GM23338 (cell line): ENCODE data around the gene WNT4. TPM values are rescaled to one million over a fixed set of nuclear protein-coding genes. Genes with fewer than 3 reads are reported as not detected.

Source experiments
- ATAC-seq: fragments of 200-7000 bp; cut with Tn5 transposase; 3 replicates; pipeline ENCODE4 v1.9.1; 2020
- DNase-seq: peaks from one replicate; pipeline ENCODE4 v3.0.0-alpha.2; 2015; ENCODE audit warnings: low spot score
- H2AFZ ChIP-seq: fragments of 200-600 bp; sonication (generic); 2 replicates; pipeline ENCODE4 v1.8.0; 2016; ENCODE audit warnings: antibody characterized with exemption, mild to moderate bottlenecking, moderate library complexity
- H3F3A ChIP-seq: fragments of 200-600 bp; sonication (generic); replicated peaks from 2 replicates; pipeline ENCODE4 v1.8.0; 2017; ENCODE audit warnings: antibody characterized with exemption, mixed run types, low read depth
- H3K27ac ChIP-seq: fragments of 200-600 bp; sonication (generic); 2 replicates; pipeline ENCODE4 v1.6.1; 2016; ENCODE audit warnings: low read depth
- H3K27me3 ChIP-seq: fragments of 200-600 bp; sonication (generic); 2 replicates; pipeline ENCODE4 v1.8.0; 2016; ENCODE audit warnings: mild to moderate bottlenecking, mixed run types, moderate library complexity; ENCODE audit not compliant: insufficient read depth
- H3K36me3 ChIP-seq: fragments of 200-600 bp; sonication (generic); 2 replicates; pipeline ENCODE4 v1.8.0; 2016; ENCODE audit warnings: mild to moderate bottlenecking; ENCODE audit not compliant: insufficient read depth
- H3K4me1 ChIP-seq: fragments of 200-600 bp; sonication (generic); 2 replicates; pipeline ENCODE4 v1.8.0; 2016; ENCODE audit warnings: mild to moderate bottlenecking, moderate library complexity; ENCODE audit not compliant: insufficient read depth
- H3K4me2 ChIP-seq: fragments of 200-600 bp; sonication (generic); 2 replicates; pipeline ENCODE4 v1.7.1; 2017; ENCODE audit warnings: mixed run types
- H3K4me3 ChIP-seq: fragments of 200-600 bp; sonication (generic); 2 replicates; pipeline ENCODE4 v1.6.1; 2016; ENCODE audit warnings: mixed run types
- H3K79me2 ChIP-seq: fragments of 200-600 bp; sonication (generic); replicated peaks from 2 replicates; pipeline ENCODE4 v1.8.0; 2017; ENCODE audit warnings: mild to moderate bottlenecking; ENCODE audit not compliant: insufficient read depth
- H3K9me2 ChIP-seq: fragments of 200-600 bp; sonication (generic); 2 replicates; pipeline ENCODE4 v1.8.0; 2017; ENCODE audit not compliant: insufficient read depth
- H4K20me1 ChIP-seq: fragments of 200-600 bp; sonication (generic); replicated peaks from 2 replicates; pipeline ENCODE4 v1.8.0; 2017; ENCODE audit warnings: mild to moderate bottlenecking; ENCODE audit not compliant: insufficient read depth
- H3K27ac Mint-ChIP-seq: 2 replicates; pipeline ENCODE4 v1.8.0; 2020; ENCODE audit warnings: inconsistent platforms, mild to moderate bottlenecking, moderate library complexity, mixed read lengths
- H3K27me3 Mint-ChIP-seq: 3 replicates; pipeline ENCODE4 v1.8.0; 2022; ENCODE audit warnings: low read depth, mild to moderate bottlenecking, moderate library complexity, mixed read lengths, inconsistent platforms; ENCODE audit not compliant: insufficient read depth, poor library complexity
- H3K36me3 Mint-ChIP-seq: 3 replicates; pipeline ENCODE4 v1.8.0; 2021; ENCODE audit warnings: low read depth, mild to moderate bottlenecking, inconsistent platforms, moderate library complexity, mixed read lengths
- H3K4me1 Mint-ChIP-seq: 3 replicates; pipeline ENCODE4 v1.8.0; 2020; ENCODE audit warnings: mild to moderate bottlenecking, inconsistent platforms, mixed read lengths
- H3K4me3 Mint-ChIP-seq: 3 replicates; pipeline ENCODE4 v1.8.0; 2021; ENCODE audit warnings: moderate library complexity, mild to moderate bottlenecking, inconsistent platforms, mixed read lengths
- H3K9me3 Mint-ChIP-seq: 3 replicates; pipeline ENCODE4 v1.8.0; 2020; ENCODE audit warnings: moderate library complexity, mild to moderate bottlenecking, inconsistent platforms, mixed read lengths
- CREB1 ChIP-seq: fragments of 250-450 bp; sonication (Bioruptor Pico); IDR thresholded peaks from 2 replicates; pipeline ENCODE4 v1.5.0; 2020; ENCODE audit warnings: low read depth, mild to moderate bottlenecking, moderate library complexity
- EZH2 ChIP-seq: fragments of 200-600 bp; sonication (generic); IDR thresholded peaks from one replicate; pipeline ENCODE4 v1.8.0; 2017; ENCODE audit warnings: antibody characterized with exemption, mild to moderate bottlenecking, low read depth; ENCODE audit not compliant: unreplicated experiment
- EZH2phosphoT487 ChIP-seq: fragments of 200-600 bp; sonication (generic); IDR thresholded peaks from one replicate; pipeline ENCODE4 v1.8.1; 2018; ENCODE audit warnings: antibody characterized with exemption; ENCODE audit not compliant: unreplicated experiment
- JUNB ChIP-seq: IDR thresholded peaks from one replicate; pipeline ENCODE4 v1.6.1; 2016; ENCODE audit warnings: antibody characterized with exemption; ENCODE audit not compliant: unreplicated experiment
- NANOG ChIP-seq: IDR thresholded peaks from 2 replicates; pipeline ENCODE4 v1.6.1; 2016; ENCODE audit warnings: antibody characterized with exemption, borderline replicate concordance
- POLR2AphosphoS5 ChIP-seq: IDR thresholded peaks from 2 replicates; pipeline ENCODE4 v1.6.1; 2016; ENCODE audit warnings: antibody characterized with exemption, low read depth
- polyA plus RNA-seq: library from polyadenylated mRNA; unstranded; fragments of >200 nt; fragmentation: Nextera tagmentation; extraction: Ambion mirVana; gene quantifications from 2 replicates; pipeline ENCODE4 v1.2.1, GENCODE V29; 2016
- total RNA-seq: library from RNA; depleted of rRNA; stranded (reverse); fragments of >200 nt; shearing (Covaris generic); gene quantifications from 2 replicates; pipeline ENCODE4 v1.2.3, GENCODE V29; 2014
- TF ChIP-seq, protein P1 (sequence below): IDR thresholded peaks from one replicate; pipeline ENCODE4 v1.6.1; 2018; ENCODE audit warnings: antibody characterized with exemption; ENCODE audit not compliant: unreplicated experiment
- TF ChIP-seq, protein P2 (sequence below): IDR thresholded peaks from 2 replicates; pipeline ENCODE4 v1.6.1; 2016; ENCODE audit warnings: antibody characterized with exemption

Gene WNT4
- total and polyA plus RNA-seq, 2 experiments from 2014 or later: 0.59 to 0.79 TPM

DNA sequence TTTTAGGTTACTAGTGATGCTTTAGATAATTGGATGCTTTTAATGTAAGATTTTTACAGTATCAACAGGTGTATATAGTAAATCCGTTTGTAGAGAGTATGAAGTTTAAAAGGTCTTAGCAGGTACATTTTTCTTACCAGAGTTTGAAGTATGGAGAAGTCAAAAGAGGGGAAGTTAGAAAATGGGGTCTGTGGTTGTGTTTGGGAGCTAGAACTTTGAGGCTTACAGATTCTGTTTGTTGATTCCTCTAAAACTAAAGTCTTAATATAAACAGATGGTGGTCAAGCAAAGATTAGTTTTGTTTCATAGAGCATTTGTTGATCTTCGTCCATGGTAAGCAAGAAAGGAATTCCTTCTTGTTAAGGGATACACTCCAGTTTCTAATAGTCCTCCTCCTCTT lies 54.6 kb downstream of the WNT4 start:
- H3K4me3 ChIP-seq: no peak overlapping the region
- TF ChIP-seq EZH2 (no peak), POLR2AphosphoS5 (no peak), EZH2phosphoT487 (no peak), CREB1 (no peak), NANOG (no peak)
- TF ChIP-seq, protein P1, sequence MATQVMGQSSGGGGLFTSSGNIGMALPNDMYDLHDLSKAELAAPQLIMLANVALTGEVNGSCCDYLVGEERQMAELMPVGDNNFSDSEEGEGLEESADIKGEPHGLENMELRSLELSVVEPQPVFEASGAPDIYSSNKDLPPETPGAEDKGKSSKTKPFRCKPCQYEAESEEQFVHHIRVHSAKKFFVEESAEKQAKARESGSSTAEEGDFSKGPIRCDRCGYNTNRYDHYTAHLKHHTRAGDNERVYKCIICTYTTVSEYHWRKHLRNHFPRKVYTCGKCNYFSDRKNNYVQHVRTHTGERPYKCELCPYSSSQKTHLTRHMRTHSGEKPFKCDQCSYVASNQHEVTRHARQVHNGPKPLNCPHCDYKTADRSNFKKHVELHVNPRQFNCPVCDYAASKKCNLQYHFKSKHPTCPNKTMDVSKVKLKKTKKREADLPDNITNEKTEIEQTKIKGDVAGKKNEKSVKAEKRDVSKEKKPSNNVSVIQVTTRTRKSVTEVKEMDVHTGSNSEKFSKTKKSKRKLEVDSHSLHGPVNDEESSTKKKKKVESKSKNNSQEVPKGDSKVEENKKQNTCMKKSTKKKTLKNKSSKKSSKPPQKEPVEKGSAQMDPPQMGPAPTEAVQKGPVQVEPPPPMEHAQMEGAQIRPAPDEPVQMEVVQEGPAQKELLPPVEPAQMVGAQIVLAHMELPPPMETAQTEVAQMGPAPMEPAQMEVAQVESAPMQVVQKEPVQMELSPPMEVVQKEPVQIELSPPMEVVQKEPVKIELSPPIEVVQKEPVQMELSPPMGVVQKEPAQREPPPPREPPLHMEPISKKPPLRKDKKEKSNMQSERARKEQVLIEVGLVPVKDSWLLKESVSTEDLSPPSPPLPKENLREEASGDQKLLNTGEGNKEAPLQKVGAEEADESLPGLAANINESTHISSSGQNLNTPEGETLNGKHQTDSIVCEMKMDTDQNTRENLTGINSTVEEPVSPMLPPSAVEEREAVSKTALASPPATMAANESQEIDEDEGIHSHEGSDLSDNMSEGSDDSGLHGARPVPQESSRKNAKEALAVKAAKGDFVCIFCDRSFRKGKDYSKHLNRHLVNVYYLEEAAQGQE: no peak
- TF ChIP-seq, protein P2, sequence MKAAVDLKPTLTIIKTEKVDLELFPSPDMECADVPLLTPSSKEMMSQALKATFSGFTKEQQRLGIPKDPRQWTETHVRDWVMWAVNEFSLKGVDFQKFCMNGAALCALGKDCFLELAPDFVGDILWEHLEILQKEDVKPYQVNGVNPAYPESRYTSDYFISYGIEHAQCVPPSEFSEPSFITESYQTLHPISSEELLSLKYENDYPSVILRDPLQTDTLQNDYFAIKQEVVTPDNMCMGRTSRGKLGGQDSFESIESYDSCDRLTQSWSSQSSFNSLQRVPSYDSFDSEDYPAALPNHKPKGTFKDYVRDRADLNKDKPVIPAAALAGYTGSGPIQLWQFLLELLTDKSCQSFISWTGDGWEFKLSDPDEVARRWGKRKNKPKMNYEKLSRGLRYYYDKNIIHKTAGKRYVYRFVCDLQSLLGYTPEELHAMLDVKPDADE: no peak
- no peak overlapping the region for H3K4me3 Mint-ChIP-seq
- no peak overlapping the region for H2AFZ ChIP-seq
- H3K27ac Mint-ChIP-seq: peak overlapping the region; percentile 81
- H4K20me1 ChIP-seq: 0 out of 2 replicates have a peak, but pooled peaks cover 4% of the 10 kb centered on the region
- H3K4me1 Mint-ChIP-seq: peaks cover 57% of the 10 kb centered on the region
- no peaks in the 10 kb centered on the region for H3K27me3 ChIP-seq
- H3F3A ChIP-seq: no peaks in the 10 kb centered on the region
- H3K36me3 ChIP-seq: no peaks in the 10 kb centered on the region; the same call in 1 of the 2 replicates
- peaks cover 78% of the 10 kb centered on the region for H3K79me2 ChIP-seq
- 0 out of 2 replicates have a peak overlapping the region, but pooled peaks have one; percentile 83 for H3K27ac ChIP-seq
- ATAC-seq (no peak), DNase-seq (no peak)
- H3K4me2 ChIP-seq: peak overlapping the region; percentile 37; the same call in 1 of the 2 replicates
- no peaks in the 10 kb centered on the region for H3K27me3 Mint-ChIP-seq
- H3K36me3 Mint-ChIP-seq: peaks cover 18% of the 10 kb centered on the region
- no peaks in the 10 kb centered on the region for H3K9me2 ChIP-seq
- no peaks in the 10 kb centered on the region for H3K9me3 Mint-ChIP-seq
- H3K4me1 ChIP-seq: peaks cover 43% of the 10 kb centered on the region

DNA sequence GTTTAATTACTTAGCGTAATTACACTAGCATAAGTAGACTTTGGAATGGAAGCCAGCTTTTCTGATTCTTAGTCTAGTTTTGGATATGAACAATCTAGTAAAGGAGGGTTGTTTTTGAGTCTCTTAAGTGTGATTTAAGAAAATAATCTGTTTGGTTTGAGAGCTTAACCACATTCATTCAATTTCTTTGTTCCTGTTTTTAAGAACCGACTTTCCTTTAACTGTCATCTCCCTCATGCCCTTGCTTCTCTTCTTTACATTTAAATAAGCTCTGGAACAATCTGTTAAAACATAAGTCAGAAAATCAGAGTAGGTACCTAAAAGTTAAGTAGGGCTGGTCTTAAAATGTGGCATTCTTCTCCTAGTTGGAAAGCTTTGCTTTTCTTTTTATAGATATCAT lies 62.7 kb downstream of the WNT4 start:
- no peak for TF ChIP-seq JUNB
- no peak for TF ChIP-seq POLR2AphosphoS5
- TF ChIP-seq, protein P1: no peak
- no peak for TF ChIP-seq EZH2phosphoT487
- Mint-ChIP-seq H3K27me3 (no peaks in the 10 kb centered on the region), H3K9me3 (no peaks in the 10 kb centered on the region), H3K4me1 (peaks cover 18% of the 10 kb centered on the region), H3K4me3 (no peak overlapping the region), H3K27ac (no peak overlapping the region), H3K36me3 (peaks cover 24% of the 10 kb centered on the region)
- Histone ChIP-seq H3K4me1 (peaks cover 18% of the 10 kb centered on the region), H3K4me3 (no peak overlapping the region), H3F3A (no peaks in the 10 kb centered on the region), H3K36me3 (peaks cover 6% of the 10 kb centered on the region; the same call in 1 of the 2 replicates), H3K9me2 (no peaks in the 10 kb centered on the region), H3K4me2 (no peak overlapping the region), H3K27me3 (no peaks in the 10 kb centered on the region), H3K79me2 (peaks cover 98% of the 10 kb centered on the region), H3K27ac (no peak overlapping the region), H4K20me1 (peaks cover 16% of the 10 kb centered on the region), H2AFZ (no peak overlapping the region)
- ATAC-seq (no peak), DNase-seq (no peak)
